HCT116 (cell line): Measurements from ENCODE around the gene SMYD3. TPM values are rescaled to one million over a fixed set of nuclear protein-coding genes. Genes with fewer than 3 reads are reported as not detected.

Source experiments
- ATAC-seq: fragments of 200-7000 bp; cut with Tn5 transposase; 2 replicates; pipeline ENCODE4 v1.9.1; 2020; ENCODE audit warnings: mild to moderate bottlenecking, moderate library complexity
- BruUV-seq: library from RNA; stranded (reverse); fragments of 400-500 nt; replicated peaks from 2 replicates; lab custom pipeline; 2021; lab: Mats Ljungman, UMichigan
- CTCF ChIA-PET: fragments of 300-600 bp; sonication (Branson Sonifier 250); formaldehyde crosslinking; loops from one replicate; lab custom pipeline; 2021; ENCODE audit warnings: antibody characterized with exemption; lab: Charles Lee
- POLR2A ChIA-PET: fragments of 300-600, 350-600 bp; sonication (Branson Sonifier 250); formaldehyde crosslinking; loops from one replicate; lab custom pipeline; 2021; ENCODE audit warnings: antibody characterized with exemption; lab: Charles Lee
- RAD21 ChIA-PET, 2 experiments: fragments of 300-600 bp; sonication (Branson Sonifier 250); formaldehyde crosslinking; loops; one replicate each; lab custom pipeline; 2023; ENCODE audit warnings: low total read pairs in 2 of 2; ENCODE audit not compliant: uncharacterized antibody in 2 of 2, unreplicated experiment in 2 of 2, low non-redundant PET in 1 of 2; lab: Charles Lee
- DNase-seq: peaks from one replicate; pipeline ENCODE4 v3.0.0-alpha.2; 2010; ENCODE audit warnings: low read depth, low spot score
- H2AFZ ChIP-seq: fragments of 200-600 bp; shearing (Covaris generic), sonication (generic); 2 replicates; pipeline ENCODE4 v1.6.1; 2017; ENCODE audit warnings: low read depth, mixed run types, mixed read lengths, antibody characterized with exemption, low read length; ENCODE audit not compliant: poor library complexity, severe bottlenecking
- H3K27ac ChIP-seq: 2 replicates; pipeline ENCODE4 v1.5.1; 2012; ENCODE audit warnings: low read depth, low read length
- H3K27me3 ChIP-seq: fragments of 200-600 bp; sonication (generic); 2 replicates; pipeline ENCODE4 v1.6.1; 2016; ENCODE audit warnings: mixed run types, low read length, mixed read lengths; ENCODE audit not compliant: insufficient read depth
- H3K36me3 ChIP-seq, 2 experiments: fragments of 200-500 bp in 1 of 2; fragments of 200-600 bp in 1 of 2; sonication (Bioruptor generic) in 1 of 2; sonication (generic) in 1 of 2; 2 replicates each; pipeline versions ENCODE4 v1.5.1 to v1.6.1; 2014 to 2016; ENCODE audit warnings: low read length in 2 of 2, inconsistent platforms in 1 of 2, mixed read lengths in 1 of 2, mixed run types in 1 of 2; ENCODE audit not compliant: insufficient read depth in 2 of 2, control insufficient read depth in 1 of 2
- H3K4me1 ChIP-seq, 2 experiments: fragments of 200-600 bp in 1 of 2; sonication (generic) in 1 of 2; 2 replicates each; pipeline versions ENCODE4 v1.5.1 to v1.6.1; 2012 to 2017; ENCODE audit warnings: low read length in 2 of 2, inconsistent platforms in 1 of 2, mild to moderate bottlenecking in 1 of 2, mixed read lengths in 1 of 2, mixed run types in 1 of 2, moderate library complexity in 1 of 2; ENCODE audit not compliant: insufficient read depth in 2 of 2, control insufficient read depth in 1 of 2
- H3K4me2 ChIP-seq: fragments of 200-600 bp; sonication (generic); 2 replicates; pipeline ENCODE4 v1.6.1; 2017; ENCODE audit warnings: mixed run types, low read length, mixed read lengths
- H3K4me3 ChIP-seq, 2 experiments: fragments of 200-600 bp in 1 of 2; sonication (generic) in 1 of 2; replicated peaks in 1 of 2; 2 replicates each; pipeline ENCODE4 v1.5.1; 2011 to 2016; ENCODE audit warnings: low read length in 2 of 2, control low read depth in 1 of 2, low read depth in 1 of 2, mild to moderate bottlenecking in 1 of 2, mixed read lengths in 1 of 2, mixed run types in 1 of 2
- H3K79me2 ChIP-seq: fragments of 200-600 bp; sonication (generic); 2 replicates; pipeline ENCODE4 v1.6.1; 2017; ENCODE audit warnings: mild to moderate bottlenecking, mixed run types, low read length, moderate library complexity, mixed read lengths; ENCODE audit not compliant: insufficient read depth
- H3K9ac ChIP-seq: fragments of 200-600 bp; sonication (generic); 2 replicates; pipeline ENCODE4 v1.6.1; 2016; ENCODE audit warnings: low read length, mixed read lengths
- H3K9me2 ChIP-seq: fragments of 200-600 bp; sonication (generic), shearing (Covaris generic); 2 replicates; pipeline ENCODE4 v1.6.1; 2017; ENCODE audit warnings: mixed run types, mild to moderate bottlenecking, moderate library complexity; ENCODE audit not compliant: insufficient read depth
- H3K9me3 ChIP-seq, 2 experiments: fragments of 200-500 bp in 1 of 2; fragments of 200-600 bp in 1 of 2; sonication (Bioruptor generic) in 1 of 2; sonication (generic) in 1 of 2; 2 replicates each; pipeline ENCODE4 v1.6.1; 2014 to 2017; ENCODE audit warnings: low read length in 2 of 2, mixed read lengths in 2 of 2, inconsistent platforms in 1 of 2, low read depth in 1 of 2, mild to moderate bottlenecking in 1 of 2, mixed run types in 1 of 2, moderate library complexity in 1 of 2; ENCODE audit not compliant: control insufficient read depth in 1 of 2, insufficient read depth in 1 of 2
- H4K20me1 ChIP-seq: fragments of 200-600 bp; sonication (generic), shearing (Covaris generic); 2 replicates; pipeline ENCODE4 v1.6.1; 2017; ENCODE audit warnings: mixed run types, mild to moderate bottlenecking, moderate library complexity; ENCODE audit not compliant: insufficient read depth
- CBX3 ChIP-seq: IDR thresholded peaks from 2 replicates; pipeline ENCODE4 v1.6.1; 2012; ENCODE audit warnings: low read depth
- CEBPB ChIP-seq: IDR thresholded peaks from 2 replicates; pipeline ENCODE4 v1.6.1; 2012; ENCODE audit warnings: low read depth
- EGR1 ChIP-seq: IDR thresholded peaks from 2 replicates; pipeline ENCODE4 v1.6.1; 2012; ENCODE audit warnings: low read depth
- JUND ChIP-seq: IDR thresholded peaks from 2 replicates; pipeline ENCODE4 v1.6.1; 2012
- POLR2AphosphoS5 ChIP-seq: IDR thresholded peaks from 2 replicates; pipeline ENCODE4 v1.6.1; 2011; ENCODE audit warnings: mild to moderate bottlenecking, low read depth, low read length, moderate library complexity
- YY1 ChIP-seq: IDR thresholded peaks from 2 replicates; pipeline ENCODE4 v1.6.1; 2011; ENCODE audit warnings: low read length, low read depth, moderate library complexity, mild to moderate bottlenecking; ENCODE audit not compliant: insufficient replicate concordance; ENCODE audit errors: extremely low read depth
- intact Hi-C: fragments of 100-400 bp; cut with micrococcal nuclease; formaldehyde crosslinking; loops from 2 replicates; pipeline ENCODE4 v1.10.0; 2022
- total RNA-seq: library from RNA; stranded (reverse); gene quantifications from one replicate; pipeline ENCODE4 v1.2.1, GENCODE V29; 2021; ENCODE audit not compliant: unreplicated experiment
- TF ChIP-seq, protein P1 (sequence below): IDR thresholded peaks from 2 replicates; pipeline ENCODE4 v1.6.1; 2012
- TF ChIP-seq, protein P2 (sequence below): IDR thresholded peaks from 2 replicates; pipeline ENCODE4 v1.6.1; 2012; ENCODE audit warnings: low read depth

The SMYD3 gene
- total RNA-seq, 1 experiment from 2014 or later = 33.6 TPM

GRCh38 chr1:246267896-246268295 lies 239.2 kb downstream of the SMYD3 start:
- intact Hi-C loops = no loop called here
- RAD21 ChIA-PET = no interaction called here
- Histone ChIP-seq H2AFZ (no peak overlapping the region), H3K9ac (no peak overlapping the region), H3K4me2 (no peak overlapping the region), H3K9me3 (no peaks in the 10 kb centered on the region), H3K36me3 (no peaks in the 10 kb centered on the region), H3K27me3 (no peaks in the 10 kb centered on the region), H3K4me3 (no peak overlapping the region), H3K79me2 (no peaks in the 10 kb centered on the region), H3K4me1 (no peaks in the 10 kb centered on the region), H3K27ac (no peak overlapping the region), H3K9me2 (no peaks in the 10 kb centered on the region), H4K20me1 (no peaks in the 10 kb centered on the region)
- POLR2A ChIA-PET = no interaction called here
- CTCF ChIA-PET = no interaction called here
- ATAC-seq (no peak), DNase-seq (no peak)
- BruUV-seq = no TSS peak
- TF ChIP-seq JUND = no peak
- TF ChIP-seq CEBPB = no peak
- no peak for TF ChIP-seq CBX3
- TF ChIP-seq, protein P1, sequence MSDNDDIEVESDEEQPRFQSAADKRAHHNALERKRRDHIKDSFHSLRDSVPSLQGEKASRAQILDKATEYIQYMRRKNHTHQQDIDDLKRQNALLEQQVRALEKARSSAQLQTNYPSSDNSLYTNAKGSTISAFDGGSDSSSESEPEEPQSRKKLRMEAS = no peak
- TF ChIP-seq YY1 = no peak
- TF ChIP-seq, protein P2, sequence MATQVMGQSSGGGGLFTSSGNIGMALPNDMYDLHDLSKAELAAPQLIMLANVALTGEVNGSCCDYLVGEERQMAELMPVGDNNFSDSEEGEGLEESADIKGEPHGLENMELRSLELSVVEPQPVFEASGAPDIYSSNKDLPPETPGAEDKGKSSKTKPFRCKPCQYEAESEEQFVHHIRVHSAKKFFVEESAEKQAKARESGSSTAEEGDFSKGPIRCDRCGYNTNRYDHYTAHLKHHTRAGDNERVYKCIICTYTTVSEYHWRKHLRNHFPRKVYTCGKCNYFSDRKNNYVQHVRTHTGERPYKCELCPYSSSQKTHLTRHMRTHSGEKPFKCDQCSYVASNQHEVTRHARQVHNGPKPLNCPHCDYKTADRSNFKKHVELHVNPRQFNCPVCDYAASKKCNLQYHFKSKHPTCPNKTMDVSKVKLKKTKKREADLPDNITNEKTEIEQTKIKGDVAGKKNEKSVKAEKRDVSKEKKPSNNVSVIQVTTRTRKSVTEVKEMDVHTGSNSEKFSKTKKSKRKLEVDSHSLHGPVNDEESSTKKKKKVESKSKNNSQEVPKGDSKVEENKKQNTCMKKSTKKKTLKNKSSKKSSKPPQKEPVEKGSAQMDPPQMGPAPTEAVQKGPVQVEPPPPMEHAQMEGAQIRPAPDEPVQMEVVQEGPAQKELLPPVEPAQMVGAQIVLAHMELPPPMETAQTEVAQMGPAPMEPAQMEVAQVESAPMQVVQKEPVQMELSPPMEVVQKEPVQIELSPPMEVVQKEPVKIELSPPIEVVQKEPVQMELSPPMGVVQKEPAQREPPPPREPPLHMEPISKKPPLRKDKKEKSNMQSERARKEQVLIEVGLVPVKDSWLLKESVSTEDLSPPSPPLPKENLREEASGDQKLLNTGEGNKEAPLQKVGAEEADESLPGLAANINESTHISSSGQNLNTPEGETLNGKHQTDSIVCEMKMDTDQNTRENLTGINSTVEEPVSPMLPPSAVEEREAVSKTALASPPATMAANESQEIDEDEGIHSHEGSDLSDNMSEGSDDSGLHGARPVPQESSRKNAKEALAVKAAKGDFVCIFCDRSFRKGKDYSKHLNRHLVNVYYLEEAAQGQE = no peak
- no peak for TF ChIP-seq EGR1
- no peak for TF ChIP-seq POLR2AphosphoS5
